Measurements from ENCODE around the gene KRT72. TPM values are rescaled to one million over a fixed set of nuclear protein-coding genes. Genes with fewer than 3 reads are reported as not detected.
A peak's percentile ranks its signal among the peaks of the same experiment; 100 is the strongest.

KRT72 gene
- total RNA-seq, 2 experiments from 2014 or later, result 82.2 to 83.4 TPM

- TF ChIP-seq CTCF (IDR thresholded peaks at IDR 0.05), result no peak
- Histone ChIP-seq H3K4me1 (ENCODE audit: insufficient read depth, low read length) (peaks cover 65% of the 10 kb centered on the region), H3K36me3 (ENCODE audit: insufficient read depth, low read length) (no peaks in the 10 kb centered on the region), H3K4me3 (ENCODE audit: low read length) (no peak overlapping the region), H3K27ac (ENCODE audit: low read depth in 1 of 2, low read length in 2 of 2) (peak overlapping the region; percentile 55 to 69), H3K27me3 (ENCODE audit: control insufficient read depth in 1 of 2, insufficient read depth in 2 of 2, low read length in 2 of 2) (no peaks in the 10 kb centered on the region), H3K9me3 (ENCODE audit: control insufficient read depth in 1 of 2, insufficient read depth in 1 of 2, low read length in 2 of 2) (peaks cover 0 to 9% of the 10 kb centered on the region in 2 experiments)
- H3K27me3 Mint-ChIP-seq, result no peaks in the 10 kb centered on the region
- no peak for ATAC-seq (ENCODE audit: poor library complexity)
- intact Hi-C loops (cut with DNase I, micrococcal nuclease), result loop anchor here (2.0 kb wide), 4 partner anchors 33 to 65 kb away; partner anchors contain the start of gene KRT1 (in 1 of the 2)
- peaks cover 2% of the 10 kb centered on the region for H3K9me3 Mint-ChIP-seq
- peak overlapping the region; percentile 99 for H3K27ac Mint-ChIP-seq
- POLR2A ChIA-PET, result interaction anchor here (0.8 to 5.8 kb wide), 6 partner anchors 9 to 38 kb away, joined by 3 to 50 read pairs (median 8); no protein-coding TSS in a partner anchor
- CTCF ChIA-PET, result no interaction called here
- H3K4me3 Mint-ChIP-seq, result peak overlapping the region; percentile 44
- peaks cover 5% of the 10 kb centered on the region for H3K36me3 Mint-ChIP-seq (ENCODE audit: low read depth)
- peaks cover 74% of the 10 kb centered on the region for H3K4me1 Mint-ChIP-seq (ENCODE audit: low read depth)
- no peak for DNase-seq
Measured at GRCh38 chr12:52643233-52644077, 42.2 kb upstream of the KRT72 start.

- Histone ChIP-seq H3K4me1 (ENCODE audit: insufficient read depth, low read length) (peaks cover 45% of the 10 kb centered on the region), H3K9me3 (ENCODE audit: control insufficient read depth in 1 of 2, insufficient read depth in 1 of 2, low read length in 2 of 2) (peaks cover 0 to 9% of the 10 kb centered on the region in 2 experiments), H3K27ac (ENCODE audit: low read depth in 1 of 2, low read length in 2 of 2) (no peak overlapping the region), H3K4me3 (ENCODE audit: low read length) (no peak overlapping the region), H3K36me3 (ENCODE audit: insufficient read depth, low read length) (no peaks in the 10 kb centered on the region), H3K27me3 (ENCODE audit: control insufficient read depth in 1 of 2, insufficient read depth in 2 of 2, low read length in 2 of 2) (no peaks in the 10 kb centered on the region)
- Mint-ChIP-seq H3K27me3 (no peaks in the 10 kb centered on the region), H3K4me1 (ENCODE audit: low read depth) (peaks cover 60% of the 10 kb centered on the region), H3K9me3 (peaks cover 2% of the 10 kb centered on the region), H3K27ac (peak overlapping the region; percentile 99), H3K36me3 (ENCODE audit: low read depth) (peaks cover 5% of the 10 kb centered on the region), H3K4me3 (no peak overlapping the region)
- CTCF ChIA-PET, result no interaction called here
- POLR2A ChIA-PET, result interaction anchor here (2.7 to 5.8 kb wide), 2 partner anchors 8 to 31 kb away, joined by 12 to 50 read pairs; no protein-coding TSS in a partner anchor
- no peak for TF ChIP-seq CTCF (IDR thresholded peaks at IDR 0.05)
- DNase-seq, result peak in 1 of 14 experiments; percentile 13
- intact Hi-C loops (cut with DNase I, micrococcal nuclease), result no loop called here
- no peak for ATAC-seq (ENCODE audit: poor library complexity)
Measured at GRCh38 chr12:52641468-52641867, 40.2 kb upstream of the KRT72 start.

- DNase-seq (no peak), ATAC-seq (ENCODE audit: poor library complexity) (no peak)
- no peaks in the 10 kb centered on the region for H3K27me3 Mint-ChIP-seq
- Histone ChIP-seq H3K27me3 (ENCODE audit: control insufficient read depth in 1 of 2, insufficient read depth in 2 of 2, low read length in 2 of 2) (no peaks in the 10 kb centered on the region), H3K36me3 (ENCODE audit: insufficient read depth, low read length) (no peaks in the 10 kb centered on the region), H3K4me3 (ENCODE audit: low read length) (no peak overlapping the region), H3K9me3 (ENCODE audit: control insufficient read depth in 1 of 2, insufficient read depth in 1 of 2, low read length in 2 of 2) (no peaks in the 10 kb centered on the region), H3K27ac (ENCODE audit: low read depth in 1 of 2, low read length in 2 of 2) (no peak overlapping the region), H3K4me1 (ENCODE audit: insufficient read depth, low read length) (peaks cover 32% of the 10 kb centered on the region)
- H3K4me1 Mint-ChIP-seq (ENCODE audit: low read depth), result peaks cover 53% of the 10 kb centered on the region
- POLR2A ChIA-PET, result no interaction called here
- intact Hi-C loops (cut with DNase I, micrococcal nuclease), result no loop called here
- no peaks in the 10 kb centered on the region for H3K9me3 Mint-ChIP-seq
- H3K27ac Mint-ChIP-seq, result peak overlapping the region; percentile 12
- TF ChIP-seq CTCF (IDR thresholded peaks at IDR 0.05), result no peak
- H3K36me3 Mint-ChIP-seq (ENCODE audit: low read depth), result no peaks in the 10 kb centered on the region
- no peak overlapping the region for H3K4me3 Mint-ChIP-seq
- CTCF ChIA-PET, result no interaction called here
Measured at GRCh38 chr12:52637299-52637698, 36.0 kb upstream of the KRT72 start.
